ENCODE measurements around the gene ISL2. TPM values are rescaled to one million over a fixed set of nuclear protein-coding genes. Genes with fewer than 3 reads are reported as not detected.
A peak's percentile ranks its signal among the peaks of the same experiment; 100 is the strongest.

ISL2 gene
- polyA plus RNA-seq, 1 experiment, result 7.7 TPM

DNA sequence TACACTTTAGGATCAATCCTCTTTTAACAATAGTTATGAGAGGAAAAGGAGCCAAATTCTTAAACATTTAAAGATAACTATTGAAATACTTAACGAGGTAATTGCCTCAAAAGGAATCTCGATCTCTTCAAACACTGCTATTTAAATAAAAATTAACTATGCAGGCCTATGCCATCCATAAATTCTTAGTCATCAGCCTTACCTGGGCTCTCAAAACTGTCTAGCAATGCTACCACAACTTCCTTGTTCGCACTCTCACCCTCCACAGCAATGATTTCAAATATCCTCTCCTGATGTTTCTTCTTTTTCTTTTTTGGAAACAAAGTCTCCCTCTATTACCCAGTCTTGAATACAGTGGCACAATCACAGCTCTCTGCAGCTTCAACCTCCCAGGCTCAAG lies 37.6 kb upstream of the ISL2 start:
- Histone ChIP-seq H3K4me3 (ENCODE audit: low read depth, low read length) (no peak overlapping the region), H3K36me3 (ENCODE audit: control insufficient read depth, insufficient read depth, low read length) (no peaks in the 10 kb centered on the region), H3K27me3 (ENCODE audit: control insufficient read depth, insufficient read depth, low read length) (no peaks in the 10 kb centered on the region)
- DNase-seq (ENCODE audit: low read depth), result no peak
- ChIA-PET POLR2A (no interaction called here), CTCF (no interaction called here)
- TF ChIP-seq, protein P1, sequence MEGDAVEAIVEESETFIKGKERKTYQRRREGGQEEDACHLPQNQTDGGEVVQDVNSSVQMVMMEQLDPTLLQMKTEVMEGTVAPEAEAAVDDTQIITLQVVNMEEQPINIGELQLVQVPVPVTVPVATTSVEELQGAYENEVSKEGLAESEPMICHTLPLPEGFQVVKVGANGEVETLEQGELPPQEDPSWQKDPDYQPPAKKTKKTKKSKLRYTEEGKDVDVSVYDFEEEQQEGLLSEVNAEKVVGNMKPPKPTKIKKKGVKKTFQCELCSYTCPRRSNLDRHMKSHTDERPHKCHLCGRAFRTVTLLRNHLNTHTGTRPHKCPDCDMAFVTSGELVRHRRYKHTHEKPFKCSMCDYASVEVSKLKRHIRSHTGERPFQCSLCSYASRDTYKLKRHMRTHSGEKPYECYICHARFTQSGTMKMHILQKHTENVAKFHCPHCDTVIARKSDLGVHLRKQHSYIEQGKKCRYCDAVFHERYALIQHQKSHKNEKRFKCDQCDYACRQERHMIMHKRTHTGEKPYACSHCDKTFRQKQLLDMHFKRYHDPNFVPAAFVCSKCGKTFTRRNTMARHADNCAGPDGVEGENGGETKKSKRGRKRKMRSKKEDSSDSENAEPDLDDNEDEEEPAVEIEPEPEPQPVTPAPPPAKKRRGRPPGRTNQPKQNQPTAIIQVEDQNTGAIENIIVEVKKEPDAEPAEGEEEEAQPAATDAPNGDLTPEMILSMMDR (IDR thresholded peaks at IDR 0.05; ENCODE audit: insufficient read depth, low read depth, low read length), result no peak

DNA sequence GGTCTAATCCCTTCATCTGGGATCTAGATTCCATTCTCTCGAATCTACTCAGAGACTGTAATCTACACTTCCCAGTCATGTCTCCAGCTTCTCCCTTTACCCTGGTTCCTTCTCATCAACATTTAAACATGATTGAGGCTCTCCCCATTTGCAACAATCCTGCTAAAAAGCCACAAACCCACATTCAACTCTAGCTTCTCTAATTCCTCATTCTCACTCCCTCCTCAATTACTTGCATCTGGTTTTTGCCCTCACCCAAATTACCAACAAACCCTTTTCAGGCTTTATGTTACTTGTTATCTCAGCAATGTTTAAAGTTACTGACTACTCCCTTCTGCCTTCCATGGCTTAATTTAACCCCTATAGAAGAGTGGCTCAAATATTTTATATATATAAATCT lies 36.8 kb upstream of the ISL2 start:
- CTCF ChIA-PET, result interaction anchor here (0.6 kb wide), 1 partner anchor 17 kb away, joined by 3 read pairs; no protein-coding TSS in a partner anchor
- POLR2A ChIA-PET, result no interaction called here
- no peak for DNase-seq (ENCODE audit: low read depth)
- Histone ChIP-seq H3K27me3 (ENCODE audit: control insufficient read depth, insufficient read depth, low read length) (no peaks in the 10 kb centered on the region), H3K36me3 (ENCODE audit: control insufficient read depth, insufficient read depth, low read length) (no peaks in the 10 kb centered on the region), H3K4me3 (ENCODE audit: low read depth, low read length) (no peak overlapping the region)
- TF ChIP-seq, protein P1 (IDR thresholded peaks at IDR 0.05; ENCODE audit: insufficient read depth, low read depth, low read length), result no peak

DNA sequence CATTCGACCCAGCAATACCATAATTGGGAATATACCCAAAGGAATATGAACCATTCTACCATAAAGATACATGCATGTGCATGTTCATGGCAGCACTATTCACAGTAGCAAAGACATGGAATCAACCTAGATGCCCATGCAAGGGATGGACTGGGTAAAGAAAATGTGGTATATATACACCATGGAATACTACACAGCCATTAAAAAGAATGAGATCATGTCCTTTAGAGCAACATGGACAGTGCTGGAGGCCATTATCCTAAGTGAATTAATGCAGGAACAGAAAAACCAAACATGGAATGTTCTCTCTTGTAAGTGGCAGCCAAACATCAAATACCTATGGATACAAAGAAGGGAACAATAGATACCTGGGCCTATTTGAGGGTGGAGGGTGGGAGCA lies 32.7 kb upstream of the ISL2 start:
- POLR2A ChIA-PET, result no interaction called here
- TF ChIP-seq, protein P1 (IDR thresholded peaks at IDR 0.05; ENCODE audit: insufficient read depth, low read depth, low read length), result no peak

DNA sequence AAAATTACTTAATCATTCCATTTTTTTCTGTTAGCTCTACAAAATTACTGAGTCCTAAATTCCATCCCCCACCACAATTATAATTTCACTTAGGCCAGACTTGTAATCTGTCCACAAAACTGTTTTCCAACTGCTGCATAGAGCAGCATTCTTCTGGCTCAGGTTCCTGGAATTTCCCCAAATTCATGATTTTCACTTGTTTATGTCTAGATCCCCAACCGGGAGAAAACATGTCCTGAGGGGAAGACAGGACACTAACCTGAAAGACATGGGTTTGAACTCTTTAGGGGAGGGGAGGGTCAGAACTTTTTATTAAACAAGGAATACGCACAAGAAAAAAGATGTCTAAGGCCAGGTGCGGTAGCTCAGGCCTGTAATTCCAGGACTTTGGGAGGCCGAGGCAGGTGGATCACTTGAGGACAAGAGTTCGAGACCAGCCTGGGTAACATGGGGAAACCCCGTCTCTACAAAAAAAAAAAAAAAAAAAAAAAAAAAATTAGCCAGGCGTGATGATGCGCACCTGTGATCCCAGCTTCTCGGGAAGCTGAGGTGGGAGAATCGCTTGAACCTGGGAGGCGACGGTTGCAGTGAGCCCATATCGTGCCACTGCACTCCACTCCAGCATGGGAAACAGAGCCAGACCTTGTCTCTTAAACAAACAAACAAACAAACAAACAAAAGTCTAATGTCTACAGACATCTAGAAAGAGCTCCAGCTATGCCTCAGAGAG lies 26.8 kb upstream of the ISL2 start:
- DNase-seq (ENCODE audit: low read depth), result no peak
- CTCF ChIA-PET, result interaction anchor here (0.7 to 1.2 kb wide), 3 partner anchors 9 to 162 kb away, joined by 3 read pairs; no protein-coding TSS in a partner anchor
- POLR2A ChIA-PET, result no interaction called here
- H3K4me3 ChIP-seq (ENCODE audit: low read depth, low read length), result peak overlapping the region; percentile 74
- TF ChIP-seq, protein P1 (IDR thresholded peaks at IDR 0.05; ENCODE audit: insufficient read depth, low read depth, low read length), result no peak
- no peaks in the 10 kb centered on the region for H3K27me3 ChIP-seq (ENCODE audit: control insufficient read depth, insufficient read depth, low read length)
- H3K36me3 ChIP-seq (ENCODE audit: control insufficient read depth, insufficient read depth, low read length), result no peaks in the 10 kb centered on the region

More for the DNA sequence above, 32.7 kb upstream of the ISL2 start:
- Histone ChIP-seq H3K27me3 (ENCODE audit: control insufficient read depth, insufficient read depth, low read length) (no peaks in the 10 kb centered on the region), H3K4me3 (ENCODE audit: low read depth, low read length) (no peak overlapping the region), H3K36me3 (ENCODE audit: control insufficient read depth, insufficient read depth, low read length) (no peaks in the 10 kb centered on the region)
- CTCF ChIA-PET, result no interaction called here
- no peak for DNase-seq (ENCODE audit: low read depth)

DNA sequence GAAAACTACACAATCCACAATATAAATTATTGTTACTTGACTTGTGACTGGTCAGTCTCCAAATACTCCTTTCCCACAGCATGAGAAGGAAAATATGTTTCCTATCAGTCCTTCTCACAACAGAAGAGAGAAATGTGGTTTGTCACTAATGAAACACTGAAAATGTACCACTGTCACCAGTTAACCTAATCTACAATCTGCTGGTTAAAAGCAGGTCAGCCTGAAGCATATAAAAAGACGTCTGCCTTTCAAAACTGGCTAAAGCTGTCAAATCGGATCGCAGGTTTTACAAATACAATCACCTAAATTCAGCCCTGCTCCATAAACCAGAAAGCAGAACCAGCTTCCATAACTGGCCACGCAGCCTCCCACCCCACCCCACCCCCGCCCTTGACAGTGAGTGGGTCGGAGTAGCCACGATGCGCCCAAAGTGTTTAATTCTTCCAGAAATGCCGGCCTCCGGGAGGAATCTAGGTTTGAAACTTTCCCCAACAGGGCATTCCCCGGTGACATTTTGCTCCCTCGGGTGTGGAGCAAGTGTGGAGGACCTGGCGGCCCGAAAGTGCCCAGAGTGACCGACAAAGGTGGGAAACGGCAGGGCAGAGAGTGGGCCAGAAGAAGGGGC lies 26.0 kb upstream of the ISL2 start:
- Histone ChIP-seq H3K4me3 (ENCODE audit: low read depth, low read length) (peak overlapping the region; percentile 74), H3K36me3 (ENCODE audit: control insufficient read depth, insufficient read depth, low read length) (no peaks in the 10 kb centered on the region), H3K27me3 (ENCODE audit: control insufficient read depth, insufficient read depth, low read length) (no peaks in the 10 kb centered on the region)
- DNase-seq (ENCODE audit: low read depth), result no peak
- ChIA-PET POLR2A (no interaction called here), CTCF (interaction anchor here (1.0 to 1.2 kb wide), 3 partner anchors 9 to 163 kb away, joined by 3 read pairs; no protein-coding TSS in a partner anchor)
- TF ChIP-seq, protein P1 (IDR thresholded peaks at IDR 0.05; ENCODE audit: insufficient read depth, low read depth, low read length), result no peak
